TTC549 (cell line): ENCODE results near the gene AGAP3.

Experiments used
- FAIRE-seq: peaks from 2 replicates; lab custom pipeline; 2012; peaks lifted over from hg19 to GRCh38; lab: Jason Lieb, UNC

The AGAP3 gene

DNA sequence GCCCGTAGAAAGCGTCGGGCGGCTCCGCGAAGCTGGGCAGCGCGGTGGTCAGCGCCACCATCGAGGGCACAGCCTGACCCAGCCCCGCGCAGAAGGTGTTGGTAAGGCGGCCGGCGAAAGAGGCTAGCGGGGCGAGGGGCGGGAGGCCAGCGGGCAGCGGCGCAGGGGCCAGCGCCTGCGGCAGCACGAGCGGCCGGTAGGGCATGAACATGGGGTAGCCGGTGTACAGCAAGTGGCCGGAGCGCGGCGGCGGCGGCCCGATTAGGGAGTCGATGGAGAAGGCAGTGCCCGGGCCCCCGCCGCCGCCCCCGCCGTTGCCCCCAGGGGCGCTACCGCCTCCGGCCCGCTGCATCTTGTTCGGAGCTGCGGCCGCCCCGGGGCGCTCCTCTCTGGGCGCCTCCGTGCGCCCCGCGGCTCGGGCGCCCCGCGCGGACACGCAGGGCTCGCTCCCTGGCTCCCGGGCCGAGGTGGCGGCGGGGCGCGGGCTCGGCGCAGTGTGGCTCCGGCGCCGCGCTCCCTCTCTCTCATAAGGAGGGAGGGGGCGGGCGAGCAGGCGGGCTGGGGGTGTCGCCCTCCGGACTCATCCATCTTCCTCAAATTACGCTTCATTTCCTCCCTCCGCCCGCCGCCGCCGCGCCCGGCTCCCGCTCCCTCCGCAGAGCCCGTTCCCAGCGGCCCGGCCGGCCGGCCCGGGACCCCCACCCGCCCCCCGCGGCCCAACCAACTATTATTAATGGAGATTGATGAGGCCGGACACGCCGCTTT lies 81.1 kb downstream of the AGAP3 start, which contains the start of gene GBX1:
TSS of gene GBX1 (minus strand) at position 498 of the 765 bp plus-strand sequence. CDS start at position 352, 146 bp downstream.
- FAIRE-seq, result no peak

- FAIRE-seq, result no peak
These were observed 81.9 kb downstream of the AGAP3 start for GRCh38 chr7:151168003-151168786.

GRCh38 chr7:151168787-151169162 lies 82.5 kb downstream of the AGAP3 start:
- no peak for FAIRE-seq

- peak; percentile 3 for FAIRE-seq
These were observed 86.2 kb downstream of the AGAP3 start for GRCh38 chr7:151172273-151173141.

- no peak for FAIRE-seq
These were observed 87.3 kb downstream of the AGAP3 start for GRCh38 chr7:151173386-151174245.

GRCh38 chr7:151174246-151175046 lies 88.2 kb downstream of the AGAP3 start:
- no peak for FAIRE-seq

- no peak for FAIRE-seq
These were observed 88.9 kb downstream of the AGAP3 start for GRCh38 chr7:151175047-151175792.

DNA sequence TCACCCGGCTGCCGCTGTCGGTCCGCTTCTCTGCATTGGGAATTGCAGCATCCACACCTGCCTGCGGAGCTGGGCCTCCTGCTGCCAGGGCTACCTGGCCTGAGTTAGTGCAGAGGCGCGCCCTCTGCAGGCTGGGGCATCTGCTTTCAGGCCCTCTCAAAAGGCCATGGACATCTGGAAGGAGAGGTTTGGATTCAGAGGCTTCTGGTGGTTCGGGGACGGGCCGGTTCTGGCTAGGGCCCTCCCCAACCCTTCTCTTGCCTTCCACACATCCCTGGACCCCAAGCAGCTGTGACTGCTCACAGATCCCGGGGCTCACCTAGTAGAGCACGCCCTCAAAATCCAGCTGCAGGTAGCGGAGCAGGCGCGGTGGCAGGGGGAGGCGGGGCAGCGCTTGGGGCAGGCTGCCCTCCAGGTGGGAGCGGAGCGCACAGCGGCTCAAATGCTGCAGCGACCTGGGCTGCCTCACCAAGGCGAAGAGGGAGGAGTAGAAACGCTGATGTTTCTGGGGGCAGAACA lies 89.6 kb downstream of the AGAP3 start:
- FAIRE-seq, result no peak

GRCh38 chr7:151176401-151176800 lies 90.1 kb downstream of the AGAP3 start:
- FAIRE-seq, result no peak

DNA sequence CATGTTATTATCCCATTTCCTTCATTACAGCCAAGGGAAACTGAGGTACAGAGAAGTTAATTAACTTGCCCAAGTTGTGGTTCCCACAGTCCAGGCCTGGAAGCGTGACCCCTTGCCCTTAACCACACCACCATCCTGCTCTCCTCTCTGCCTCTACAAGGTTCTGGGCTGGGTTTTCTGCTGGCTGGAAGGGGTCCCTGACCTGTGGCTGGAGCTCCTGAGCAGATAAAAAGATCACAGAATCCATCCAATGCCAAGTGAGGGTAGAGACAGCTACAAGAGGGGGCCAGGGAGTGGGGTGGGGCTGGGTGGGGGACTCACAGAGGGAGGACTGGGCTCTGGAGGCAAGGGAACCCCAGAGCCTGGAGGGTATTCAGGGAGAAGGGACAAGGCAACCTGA lies 91.0 kb downstream of the AGAP3 start:
- FAIRE-seq, result no peak

DNA sequence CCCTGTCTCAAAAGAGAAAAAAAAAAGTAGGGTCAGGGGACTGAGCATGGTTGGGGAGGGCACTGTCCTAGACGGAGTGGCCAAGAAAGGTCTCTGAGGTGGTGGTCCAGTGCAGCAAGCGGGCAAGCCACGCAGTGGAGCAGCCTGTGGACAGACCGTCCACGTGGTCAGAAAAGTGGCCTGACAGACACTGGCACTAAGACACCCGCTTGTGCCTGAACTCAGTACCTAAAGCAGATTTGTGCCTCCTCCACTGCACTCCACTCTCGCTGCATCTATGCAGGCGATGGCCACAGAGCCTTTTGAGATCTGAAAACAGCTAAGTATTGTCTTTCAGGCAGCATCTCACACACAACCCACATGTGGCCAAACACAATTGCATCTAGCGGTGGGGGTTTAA lies 92.0 kb downstream of the AGAP3 start:
- no peak for FAIRE-seq

- FAIRE-seq, result no peak
These were observed 92.6 kb downstream of the AGAP3 start for GRCh38 chr7:151178831-151179230.

DNA sequence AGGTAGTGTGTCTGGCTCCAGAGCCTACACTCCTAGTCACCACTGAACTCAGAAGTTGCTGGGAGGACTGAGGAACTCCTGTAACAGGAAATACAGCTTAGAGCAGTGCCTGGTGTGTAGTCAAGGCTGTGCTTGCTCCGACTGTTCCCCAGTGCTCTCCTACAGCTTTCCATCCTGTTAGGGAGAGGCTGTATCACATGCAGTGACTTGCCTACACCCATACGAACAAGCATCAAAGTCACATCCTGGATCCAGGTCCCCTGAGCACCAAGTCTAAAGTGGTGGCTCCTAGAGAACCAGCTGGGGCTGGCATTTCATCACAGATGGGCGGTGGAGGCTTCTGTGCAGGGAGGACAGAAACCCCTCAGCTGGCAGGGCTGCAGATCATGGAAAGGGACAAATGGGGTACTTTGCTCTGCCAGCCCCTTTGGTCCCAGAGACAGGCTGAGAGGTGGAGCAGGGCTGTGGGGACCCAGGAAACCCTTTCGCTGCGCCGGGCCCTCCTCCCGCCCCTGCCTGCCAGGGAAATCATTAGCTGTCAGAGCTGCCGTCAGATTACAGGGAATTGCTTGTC lies 93.1 kb downstream of the AGAP3 start:
- no peak for FAIRE-seq

DNA sequence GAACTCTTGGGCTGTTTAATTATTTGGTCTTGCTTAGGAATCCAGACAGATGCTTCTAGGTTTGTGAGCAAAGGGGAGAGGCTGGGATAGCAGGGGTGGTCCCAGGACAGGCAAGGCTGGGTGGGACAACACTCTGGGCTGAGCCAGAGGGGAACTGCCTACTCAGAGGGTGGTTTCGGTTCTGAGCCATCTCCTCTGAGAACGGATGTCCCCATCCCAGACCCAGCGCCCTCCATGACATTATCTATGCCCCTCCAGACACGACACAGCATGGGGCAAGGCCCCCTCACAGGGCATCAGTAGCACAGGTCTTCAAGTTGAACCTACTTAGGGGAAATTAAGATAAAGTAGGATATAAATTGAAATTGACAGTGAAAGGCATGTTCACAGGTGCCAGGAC lies 93.7 kb downstream of the AGAP3 start:
- no peak for FAIRE-seq

DNA sequence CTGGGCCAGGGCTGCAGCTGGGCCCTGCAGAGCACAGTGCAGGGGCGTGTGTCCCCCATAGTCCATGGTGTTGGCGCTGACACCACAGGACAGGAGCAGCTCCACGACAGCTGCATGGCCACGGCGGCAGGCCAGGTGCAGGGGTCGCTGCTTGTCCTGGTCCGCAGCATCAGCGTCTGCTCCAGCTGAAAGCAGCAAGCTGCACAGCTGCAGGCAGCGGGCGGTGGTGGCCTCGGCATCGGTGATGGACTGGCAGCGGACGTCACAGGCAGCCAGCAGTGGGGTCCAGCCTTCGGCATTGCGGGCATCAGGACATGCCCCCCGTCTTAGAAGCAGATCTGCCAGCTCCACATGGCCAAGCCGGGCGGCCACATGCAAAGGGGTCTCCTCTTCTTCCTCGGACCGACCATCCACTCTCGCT lies 94.7 kb downstream of the AGAP3 start:
- no peak for FAIRE-seq

- FAIRE-seq, result no peak
These were observed 99.7 kb downstream of the AGAP3 start for GRCh38 chr7:151185762-151186639.

DNA sequence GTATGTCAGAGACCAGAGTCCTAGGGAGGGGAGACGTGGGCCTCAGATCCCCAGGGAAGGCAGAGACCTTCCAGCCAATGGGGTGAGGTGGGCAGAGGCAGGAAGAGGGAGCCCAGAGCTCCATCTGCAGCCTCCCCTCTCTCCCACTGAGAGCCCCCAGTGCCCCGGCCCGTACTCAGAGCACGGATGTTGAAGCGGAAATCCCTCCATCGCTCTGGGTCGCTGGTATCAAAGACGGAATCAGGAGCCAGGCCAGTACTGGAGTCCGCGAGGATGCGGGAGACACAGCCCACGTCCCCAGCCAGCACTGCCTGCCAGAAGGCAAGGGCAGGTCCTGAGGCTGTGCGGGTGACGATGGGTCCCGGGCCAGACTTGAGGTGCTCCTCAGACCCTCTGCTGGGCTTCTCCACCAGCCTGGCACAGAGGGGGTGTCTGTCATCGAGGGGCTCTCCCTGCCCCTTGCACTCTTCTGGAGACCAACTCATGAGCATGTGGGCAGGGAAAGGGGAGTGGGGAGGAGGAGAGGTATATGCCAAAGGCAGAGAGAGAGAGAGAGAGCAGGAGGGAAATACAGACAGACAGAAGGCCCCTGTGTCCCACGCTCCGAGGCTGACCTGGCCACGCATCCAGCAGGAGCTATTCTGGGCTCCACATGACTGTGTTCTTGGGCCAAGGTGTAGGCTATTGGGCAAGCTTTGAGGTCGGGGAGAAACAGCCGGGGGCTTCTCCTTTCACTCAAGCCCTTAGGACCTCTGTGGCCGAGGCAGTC lies 100.5 kb downstream of the AGAP3 start, which contains the start of gene ASB10:
TSS of gene ASB10 (minus strand) at position 611 of the 769 bp plus-strand sequence. CDS start at position 491, 120 bp downstream.
- FAIRE-seq, result no peak
